22Rv1 (cell line): Measurements from ENCODE around the gene HBE1.
"Not testable (repeated sequence)": the region's sequence is repeated elsewhere in the genome, so short reads cannot be mapped to it uniquely, and the experiment has no call there.

Experiments
- H3K27ac ChIP-seq: fragments of 450-650 bp; 2 replicates; pipeline ENCODE4 v1.5.1; 2017
- ZFX ChIP-seq: fragments of 450-650 bp; IDR thresholded peaks from 2 replicates; pipeline ENCODE4 v1.6.1; 2017; ENCODE audit warnings: antibody characterized with exemption, borderline replicate concordance
- TF ChIP-seq, protein P1 (sequence below): fragments of 450-650 bp; IDR thresholded peaks from 2 replicates; pipeline ENCODE4 v1.5.1; 2017; ENCODE audit warnings: mild to moderate bottlenecking

Gene HBE1

DNA sequence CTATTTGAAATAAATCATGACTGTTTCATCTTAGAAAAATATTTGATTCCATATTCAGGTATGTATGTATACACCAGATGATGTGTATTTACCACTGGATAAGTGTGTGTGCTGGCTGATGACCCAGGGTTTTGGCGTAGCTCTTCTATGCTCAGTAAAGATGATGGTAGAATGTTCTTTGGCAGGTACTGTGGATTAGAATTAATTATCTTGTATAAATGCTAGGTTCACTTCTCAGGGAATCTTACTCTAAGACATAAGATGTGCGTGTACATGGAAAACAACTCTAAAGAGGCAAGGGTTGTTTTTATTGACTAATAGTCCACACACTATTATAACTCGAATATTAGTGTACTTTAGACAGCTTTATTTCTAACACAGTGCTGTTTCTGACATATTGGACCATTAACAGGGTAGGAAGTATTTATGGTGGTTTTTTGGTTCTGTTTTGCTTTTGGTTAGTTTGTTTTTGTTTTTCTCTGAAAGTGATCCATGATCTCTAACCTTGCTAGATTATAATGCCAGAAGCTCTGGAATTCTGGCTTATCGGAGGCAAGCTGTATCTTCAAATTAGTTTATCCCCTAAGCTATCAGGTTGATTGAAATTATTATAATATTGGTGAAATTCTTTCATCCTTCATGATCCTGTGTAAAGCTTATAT, 19.1 kb downstream of the HBE1 start:
- TF ChIP-seq ZFX = no peak
- TF ChIP-seq, protein P1, sequence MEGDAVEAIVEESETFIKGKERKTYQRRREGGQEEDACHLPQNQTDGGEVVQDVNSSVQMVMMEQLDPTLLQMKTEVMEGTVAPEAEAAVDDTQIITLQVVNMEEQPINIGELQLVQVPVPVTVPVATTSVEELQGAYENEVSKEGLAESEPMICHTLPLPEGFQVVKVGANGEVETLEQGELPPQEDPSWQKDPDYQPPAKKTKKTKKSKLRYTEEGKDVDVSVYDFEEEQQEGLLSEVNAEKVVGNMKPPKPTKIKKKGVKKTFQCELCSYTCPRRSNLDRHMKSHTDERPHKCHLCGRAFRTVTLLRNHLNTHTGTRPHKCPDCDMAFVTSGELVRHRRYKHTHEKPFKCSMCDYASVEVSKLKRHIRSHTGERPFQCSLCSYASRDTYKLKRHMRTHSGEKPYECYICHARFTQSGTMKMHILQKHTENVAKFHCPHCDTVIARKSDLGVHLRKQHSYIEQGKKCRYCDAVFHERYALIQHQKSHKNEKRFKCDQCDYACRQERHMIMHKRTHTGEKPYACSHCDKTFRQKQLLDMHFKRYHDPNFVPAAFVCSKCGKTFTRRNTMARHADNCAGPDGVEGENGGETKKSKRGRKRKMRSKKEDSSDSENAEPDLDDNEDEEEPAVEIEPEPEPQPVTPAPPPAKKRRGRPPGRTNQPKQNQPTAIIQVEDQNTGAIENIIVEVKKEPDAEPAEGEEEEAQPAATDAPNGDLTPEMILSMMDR = no peak
- no peak overlapping the region for H3K27ac ChIP-seq

DNA sequence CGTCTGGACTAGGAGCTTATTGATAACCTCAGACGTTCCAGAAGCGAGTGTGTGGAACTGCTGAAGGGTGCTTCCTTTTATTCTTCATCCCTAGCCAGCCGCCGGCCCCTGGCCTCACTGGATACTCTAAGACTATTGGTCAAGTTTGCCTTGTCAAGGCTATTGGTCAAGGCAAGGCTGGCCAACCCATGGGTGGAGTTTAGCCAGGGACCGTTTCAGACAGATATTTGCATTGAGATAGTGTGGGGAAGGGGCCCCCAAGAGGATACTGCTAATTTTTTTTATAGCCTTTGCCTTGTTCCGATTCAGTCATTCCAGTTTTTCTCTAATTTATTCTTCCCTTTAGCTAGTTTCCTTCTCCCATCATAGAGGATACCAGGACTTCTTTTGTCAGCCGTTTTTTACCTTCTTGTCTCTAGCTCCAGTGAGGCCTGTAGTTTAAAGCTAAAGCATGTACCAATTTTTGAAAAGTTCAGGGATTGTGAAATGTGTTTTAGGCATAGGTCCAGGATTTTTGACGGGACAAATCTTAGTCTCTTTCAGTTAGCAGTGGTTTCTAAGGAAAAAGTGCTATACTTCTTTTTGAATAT, 19.8 kb downstream of the HBE1 start, which contains the start of gene HBG1:
Gene HBG1 (minus strand): TSS at position 51 of the 590 bp plus-strand sequence. CDS start 53 bp downstream, outside the sequence.
- not testable (repeated sequence) for H3K27ac ChIP-seq

DNA sequence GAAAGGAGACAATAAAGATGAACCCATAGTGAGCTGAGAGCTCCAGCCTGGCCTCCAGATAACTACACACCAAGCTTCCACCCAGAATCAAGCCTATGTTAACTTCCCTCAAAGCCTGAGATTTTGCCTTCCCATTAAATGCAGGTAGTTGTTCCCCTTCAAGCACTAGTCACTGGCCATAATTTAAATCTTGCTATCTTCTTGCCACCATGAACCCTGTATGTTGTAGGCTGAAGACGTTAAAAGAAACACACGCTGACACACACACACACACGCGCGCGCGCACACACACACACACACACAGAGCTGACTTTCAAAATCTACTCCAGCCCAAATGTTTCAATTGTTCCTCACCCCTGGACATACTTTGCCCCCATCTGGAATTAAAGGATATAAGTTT, 21.2 kb downstream of the HBE1 start:
- not testable (repeated sequence) for H3K27ac ChIP-seq

DNA sequence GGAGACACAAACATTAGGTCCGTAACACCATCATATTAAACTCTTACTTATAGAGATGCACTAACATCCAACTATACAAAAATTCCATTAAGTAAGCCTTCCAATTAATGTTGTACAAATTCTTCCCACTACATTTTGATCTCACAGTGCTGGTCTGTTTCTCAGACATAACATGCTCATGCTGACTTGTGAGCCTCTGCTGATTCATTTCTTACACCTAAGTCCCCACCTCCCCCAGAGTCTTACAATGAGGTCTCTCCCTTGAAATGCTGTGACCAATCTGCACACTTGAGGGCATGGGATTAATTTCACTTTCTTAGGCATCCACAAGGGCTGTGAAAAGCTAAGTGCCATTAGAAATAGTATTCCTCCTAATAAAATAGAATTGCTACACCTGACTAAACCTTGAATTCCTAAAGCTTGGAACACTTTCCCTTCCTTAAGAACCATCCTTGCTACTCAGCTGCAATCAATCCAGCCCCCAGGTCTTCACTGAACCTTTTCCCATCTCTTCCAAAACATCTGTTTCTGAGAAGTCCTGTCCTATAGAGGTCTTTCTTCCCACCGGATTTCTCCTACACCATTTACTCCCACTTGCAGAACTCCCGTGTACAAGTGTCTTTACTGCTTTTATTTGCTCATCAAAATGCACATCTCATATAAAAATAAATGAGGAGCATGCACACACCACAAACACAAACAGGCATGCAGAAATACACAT, 22.1 kb downstream of the HBE1 start:
- no peak for TF ChIP-seq ZFX
- TF ChIP-seq, protein P1 = no peak
- no peak overlapping the region for H3K27ac ChIP-seq

DNA sequence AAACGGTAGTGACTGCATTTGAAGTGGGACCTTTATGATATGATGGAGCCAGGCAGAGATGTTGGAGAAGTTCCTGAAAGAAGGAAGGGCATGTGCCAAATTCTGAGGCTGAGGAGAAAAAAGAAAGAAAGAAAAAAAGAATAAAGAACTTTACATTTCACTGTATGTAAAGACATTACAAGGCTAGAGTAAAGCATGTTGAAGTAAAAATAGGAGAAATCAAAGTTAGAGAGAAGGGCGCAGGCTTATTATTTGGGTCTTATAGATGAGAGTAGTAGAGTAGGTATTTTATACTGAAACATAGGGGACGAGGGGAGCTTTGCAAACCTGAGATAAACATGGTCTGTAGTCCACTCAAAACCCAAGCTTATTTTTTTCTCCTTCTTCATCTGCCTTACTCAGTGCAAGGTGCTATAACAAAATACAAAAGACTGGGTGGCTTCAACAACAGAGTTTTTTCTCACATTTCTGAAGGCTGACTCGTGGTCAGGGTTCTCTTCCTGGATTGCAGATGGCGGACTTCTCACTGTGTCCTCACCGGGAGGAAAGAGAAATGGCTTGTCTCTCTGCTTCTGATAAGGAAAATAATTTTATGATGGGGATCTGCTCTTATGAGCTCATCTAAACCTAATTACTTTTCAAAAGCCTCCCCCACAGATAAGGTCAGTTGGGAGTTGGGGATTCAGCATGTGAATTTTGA, 22.8 kb downstream of the HBE1 start:
- no peak overlapping the region for H3K27ac ChIP-seq
- no peak for TF ChIP-seq ZFX
- TF ChIP-seq, protein P1 = no peak

DNA sequence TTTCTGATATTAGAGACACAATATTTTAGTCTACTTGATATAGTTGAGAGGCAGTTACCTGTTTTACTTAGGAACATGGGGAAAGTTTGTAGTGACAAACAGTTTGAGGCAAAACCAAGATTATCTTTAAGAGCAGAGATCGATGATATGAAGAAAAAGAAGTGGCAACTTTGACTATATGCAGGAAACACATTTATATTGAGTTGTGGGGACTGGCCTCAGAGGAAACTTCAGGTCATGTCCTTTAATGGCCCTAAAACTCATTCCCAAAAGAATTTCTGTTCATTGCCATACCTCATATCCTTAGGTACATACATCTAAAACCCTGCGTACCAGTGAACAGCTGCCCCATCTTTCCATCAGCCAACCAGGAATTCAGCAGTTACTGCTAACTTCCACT, 24.6 kb downstream of the HBE1 start:
- TF ChIP-seq, protein P1 = no peak
- TF ChIP-seq ZFX = no peak

DNA sequence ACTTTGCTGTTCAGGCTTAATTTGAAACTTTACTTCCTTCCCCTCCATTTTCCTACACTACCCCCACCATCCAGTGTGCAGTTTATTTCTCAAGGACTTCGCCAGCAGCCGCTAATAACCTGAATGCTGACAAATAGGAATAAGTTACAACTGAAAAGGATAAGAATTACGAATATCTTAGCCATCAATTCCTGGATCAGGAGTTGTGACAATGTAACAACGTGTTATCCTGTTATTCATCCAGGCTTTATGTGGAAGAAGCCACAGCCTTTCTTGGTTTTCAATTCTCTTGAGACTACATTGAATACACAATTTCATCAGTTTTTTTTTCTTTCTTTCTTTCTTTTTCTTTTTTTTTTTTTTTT, 25.9 kb downstream of the HBE1 start:
- no peak for TF ChIP-seq ZFX
- TF ChIP-seq, protein P1 = no peak
- no peak overlapping the region for H3K27ac ChIP-seq

More for the DNA sequence above, 24.6 kb downstream of the HBE1 start:
- no peak overlapping the region for H3K27ac ChIP-seq
